ENCODE data around the gene DLL1. TPM values are rescaled to one million over a fixed set of nuclear protein-coding genes. Genes with fewer than 3 reads are reported as not detected.

The DLL1 gene
- total RNA-seq, 1 donor: 0.36 TPM

GRCh38 chr6:170279977-170280688 is 10.7 kb downstream of the DLL1 start:
- Histone ChIP-seq H3K4me2 (ENCODE audit: insufficient read depth, low read length) (peak overlapping the region; percentile 87), H2AFZ (ENCODE audit: low read length) (peak overlapping the region; percentile 78), H3K4me1 (ENCODE audit: insufficient read depth, low read length) (peaks cover 10% of the 10 kb centered on the region)

GRCh38 chr6:170279426-170279825 is 11.5 kb downstream of the DLL1 start:
- TF ChIP-seq CTCF (IDR thresholded peaks at IDR 0.05; ENCODE audit: extremely low read depth, low read depth, low read length): no peak
- Histone ChIP-seq H3K36me3 (ENCODE audit: insufficient read depth, low read length) (no peaks in the 10 kb centered on the region), H3K4me2 (ENCODE audit: insufficient read depth, low read length) (no peak overlapping the region)

More at GRCh38 chr6:170279977-170280688, 10.7 kb downstream of the DLL1 start:
- Histone ChIP-seq H3K27ac (ENCODE audit: low read depth, low read length) (no peak overlapping the region), H3K27me3 (ENCODE audit: insufficient read depth, low read length) (peaks cover 2% of the 10 kb centered on the region), H3K4me3 (ENCODE audit: insufficient read depth, low read length) (peak overlapping the region; percentile 68), H4K20me1 (ENCODE audit: insufficient read depth, low read length) (no peaks in the 10 kb centered on the region), H3K36me3 (ENCODE audit: insufficient read depth, low read length) (no peaks in the 10 kb centered on the region), H3K9me3 (ENCODE audit: low read depth, low read length) (no peaks in the 10 kb centered on the region), H3K79me2 (ENCODE audit: insufficient read depth, low read length) (no peaks in the 10 kb centered on the region)
- DNase-seq (ENCODE audit: insufficient read length, low spot score, missing footprints): peak; percentile 94
- TF ChIP-seq CTCF (IDR thresholded peaks at IDR 0.05; ENCODE audit: extremely low read depth, low read depth, low read length): no peak

GRCh38 chr6:170278743-170279094 is 12.2 kb downstream of the DLL1 start:
- Histone ChIP-seq H3K4me3 (ENCODE audit: insufficient read depth, low read length) (no peak overlapping the region), H3K79me2 (ENCODE audit: insufficient read depth, low read length) (no peaks in the 10 kb centered on the region), H3K36me3 (ENCODE audit: insufficient read depth, low read length) (no peaks in the 10 kb centered on the region), H2AFZ (ENCODE audit: low read length) (no peak overlapping the region), H3K4me2 (ENCODE audit: insufficient read depth, low read length) (no peak overlapping the region), H3K27me3 (ENCODE audit: insufficient read depth, low read length) (peaks cover 9% of the 10 kb centered on the region), H4K20me1 (ENCODE audit: insufficient read depth, low read length) (no peaks in the 10 kb centered on the region), H3K9me3 (ENCODE audit: low read depth, low read length) (no peaks in the 10 kb centered on the region), H3K4me1 (ENCODE audit: insufficient read depth, low read length) (peaks cover 10% of the 10 kb centered on the region), H3K27ac (ENCODE audit: low read depth, low read length) (no peak overlapping the region)
- DNase-seq (ENCODE audit: insufficient read length, low spot score, missing footprints): no peak
- no peak for TF ChIP-seq CTCF (IDR thresholded peaks at IDR 0.05; ENCODE audit: extremely low read depth, low read depth, low read length)

More at GRCh38 chr6:170279426-170279825, 11.5 kb downstream of the DLL1 start:
- Histone ChIP-seq H3K79me2 (ENCODE audit: insufficient read depth, low read length) (no peaks in the 10 kb centered on the region), H2AFZ (ENCODE audit: low read length) (no peak overlapping the region), H3K27ac (ENCODE audit: low read depth, low read length) (no peak overlapping the region), H3K27me3 (ENCODE audit: insufficient read depth, low read length) (peaks cover 5% of the 10 kb centered on the region), H4K20me1 (ENCODE audit: insufficient read depth, low read length) (no peaks in the 10 kb centered on the region), H3K9me3 (ENCODE audit: low read depth, low read length) (no peaks in the 10 kb centered on the region), H3K4me1 (ENCODE audit: insufficient read depth, low read length) (peaks cover 10% of the 10 kb centered on the region), H3K4me3 (ENCODE audit: insufficient read depth, low read length) (no peak overlapping the region)
- DNase-seq (ENCODE audit: insufficient read length, low spot score, missing footprints): peak; percentile 63

GRCh38 chr6:170277893-170278742 is 12.8 kb downstream of the DLL1 start:
- H3K4me2 ChIP-seq (ENCODE audit: insufficient read depth, low read length): no peak overlapping the region
- H3K4me1 ChIP-seq (ENCODE audit: insufficient read depth, low read length): peaks cover 10% of the 10 kb centered on the region
- H3K9me3 ChIP-seq (ENCODE audit: low read depth, low read length): no peaks in the 10 kb centered on the region
- no peaks in the 10 kb centered on the region for H3K79me2 ChIP-seq (ENCODE audit: insufficient read depth, low read length)
- no peak for TF ChIP-seq CTCF (IDR thresholded peaks at IDR 0.05; ENCODE audit: extremely low read depth, low read depth, low read length)
- H3K27me3 ChIP-seq (ENCODE audit: insufficient read depth, low read length): peaks cover 9% of the 10 kb centered on the region
- H2AFZ ChIP-seq (ENCODE audit: low read length): no peak overlapping the region
- no peaks in the 10 kb centered on the region for H4K20me1 ChIP-seq (ENCODE audit: insufficient read depth, low read length)
- DNase-seq (ENCODE audit: insufficient read length, low spot score, missing footprints): no peak
- H3K36me3 ChIP-seq (ENCODE audit: insufficient read depth, low read length): no peaks in the 10 kb centered on the region
- no peak overlapping the region for H3K27ac ChIP-seq (ENCODE audit: low read depth, low read length)
- H3K4me3 ChIP-seq (ENCODE audit: insufficient read depth, low read length): no peak overlapping the region
